Astrocyte (in vitro differentiated cells and primary cell): ENCODE results near the gene FOXC2.

ENCODE experiments used
- CTCF ChIP-seq: IDR thresholded peaks from 2 replicates; pipeline ENCODE4 v1.5.1; 2011; ENCODE audit warnings: low read depth, mild to moderate bottlenecking, inconsistent platforms, low read length, moderate library complexity; ENCODE audit not compliant: insufficient read depth
- EZH2 ChIP-seq: IDR thresholded peaks from 2 replicates; pipeline ENCODE4 v1.6.1; 2012; ENCODE audit warnings: mild to moderate bottlenecking, low read length, inconsistent platforms; ENCODE audit not compliant: insufficient read depth

- no peak for TF ChIP-seq CTCF
- TF ChIP-seq EZH2: no peak
Measured at GRCh38 chr16:86571530-86571915, 4.9 kb downstream of the FOXC2 start.
